Brain microvascular endothelial cell (primary cell): ENCODE measurements around the gene DHX35.

Experiments used
- DNase-seq: peaks from one replicate; pipeline ENCODE4 v3.0.0-alpha.2; 2020
- H3K27ac ChIP-seq: fragments of 250-450 bp; sonication (Bioruptor Pico); 2 replicates; pipeline ENCODE4 v1.5.1; 2020; ENCODE audit warnings: mild to moderate bottlenecking, moderate library complexity
- H3K27me3 ChIP-seq: fragments of 250-450 bp; sonication (Bioruptor Pico); replicated peaks from 2 replicates; pipeline ENCODE4 v1.5.1; 2020; ENCODE audit warnings: mild to moderate bottlenecking
- H3K36me3 ChIP-seq: fragments of 250-450 bp; sonication (Bioruptor Pico); replicated peaks from 2 replicates; pipeline ENCODE4 v1.5.1; 2020; ENCODE audit warnings: mild to moderate bottlenecking
- H3K4me3 ChIP-seq: 2 replicates; pipeline ENCODE4 v1.5.1; 2011; ENCODE audit warnings: low read depth, mild to moderate bottlenecking, control low read depth, low read length, moderate library complexity
- in situ Hi-C: cut with HindIII; loops from 2 replicates; pipeline ENCODE4 v1.10.0; 2017; ENCODE audit warnings: low sequenced_read_pairs, low pct_ligation_motif_present
- TF ChIP-seq, protein P1 (sequence below): IDR thresholded peaks from 2 replicates; pipeline ENCODE4 v1.5.1; 2011; ENCODE audit warnings: low read depth, mild to moderate bottlenecking, moderate library complexity, low read length, control low read depth, inconsistent platforms; ENCODE audit errors: missing control alignments

DHX35 gene

DNA sequence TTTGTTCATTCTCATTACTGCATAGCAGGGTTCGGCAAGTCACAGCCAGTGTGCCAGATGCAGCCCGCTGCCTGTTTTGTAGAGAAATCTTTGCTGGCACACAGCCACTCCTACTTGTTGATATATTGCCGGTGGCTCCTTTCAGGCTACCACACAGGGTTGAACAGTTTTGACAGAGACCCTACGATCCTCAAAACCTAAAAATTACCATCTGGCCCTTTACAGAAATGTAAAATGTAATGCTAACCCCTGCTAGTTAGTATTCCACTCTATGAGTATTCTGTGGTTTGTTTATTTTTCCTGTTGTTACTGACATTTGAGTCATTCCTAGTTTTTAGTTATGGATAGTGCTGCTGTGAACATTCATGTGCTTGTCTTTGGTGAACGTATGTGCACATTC is 11.5 kb downstream of the DHX35 start:
- Histone ChIP-seq H3K4me3 (no peak overlapping the region), H3K27ac (peak overlapping the region; percentile 6), H3K36me3 (no peaks in the 10 kb centered on the region), H3K27me3 (no peaks in the 10 kb centered on the region)
- in situ Hi-C loops: no loop called here
- DNase-seq: peak; percentile 21
- TF ChIP-seq, protein P1, sequence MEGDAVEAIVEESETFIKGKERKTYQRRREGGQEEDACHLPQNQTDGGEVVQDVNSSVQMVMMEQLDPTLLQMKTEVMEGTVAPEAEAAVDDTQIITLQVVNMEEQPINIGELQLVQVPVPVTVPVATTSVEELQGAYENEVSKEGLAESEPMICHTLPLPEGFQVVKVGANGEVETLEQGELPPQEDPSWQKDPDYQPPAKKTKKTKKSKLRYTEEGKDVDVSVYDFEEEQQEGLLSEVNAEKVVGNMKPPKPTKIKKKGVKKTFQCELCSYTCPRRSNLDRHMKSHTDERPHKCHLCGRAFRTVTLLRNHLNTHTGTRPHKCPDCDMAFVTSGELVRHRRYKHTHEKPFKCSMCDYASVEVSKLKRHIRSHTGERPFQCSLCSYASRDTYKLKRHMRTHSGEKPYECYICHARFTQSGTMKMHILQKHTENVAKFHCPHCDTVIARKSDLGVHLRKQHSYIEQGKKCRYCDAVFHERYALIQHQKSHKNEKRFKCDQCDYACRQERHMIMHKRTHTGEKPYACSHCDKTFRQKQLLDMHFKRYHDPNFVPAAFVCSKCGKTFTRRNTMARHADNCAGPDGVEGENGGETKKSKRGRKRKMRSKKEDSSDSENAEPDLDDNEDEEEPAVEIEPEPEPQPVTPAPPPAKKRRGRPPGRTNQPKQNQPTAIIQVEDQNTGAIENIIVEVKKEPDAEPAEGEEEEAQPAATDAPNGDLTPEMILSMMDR: no peak

- DNase-seq: no peak
- Histone ChIP-seq H3K4me3 (no peak overlapping the region), H3K27ac (no peak overlapping the region), H3K36me3 (no peaks in the 10 kb centered on the region), H3K27me3 (no peaks in the 10 kb centered on the region)
- TF ChIP-seq, protein P1: no peak
- in situ Hi-C loops: no loop called here
These were observed 13.5 kb downstream of the DHX35 start for GRCh38 chr20:38975539-38976120.

DNA sequence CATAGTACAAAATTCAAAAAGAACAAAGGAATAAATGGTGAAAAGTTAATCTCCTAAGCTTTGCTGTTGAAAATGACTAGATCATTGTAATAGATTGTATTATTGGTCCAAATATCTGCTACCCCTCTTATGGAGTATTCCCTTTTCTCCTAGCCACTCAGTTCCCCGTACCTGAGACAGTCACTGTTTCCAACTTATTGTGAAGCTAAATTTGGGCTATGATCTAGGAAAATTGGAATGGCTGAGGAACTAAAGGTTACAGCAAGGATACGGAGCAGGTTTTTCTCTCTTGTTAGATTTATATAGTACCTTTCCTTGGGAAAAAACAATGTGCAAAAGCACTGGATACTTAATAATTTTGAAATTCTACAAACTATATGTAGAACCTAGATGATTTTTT is 17.3 kb downstream of the DHX35 start:
- H3K4me3 ChIP-seq: no peak overlapping the region
- TF ChIP-seq, protein P1: no peak
- DNase-seq: no peak
- H3K36me3 ChIP-seq: no peaks in the 10 kb centered on the region
- no peak overlapping the region for H3K27ac ChIP-seq
- in situ Hi-C loops: no loop called here
- no peaks in the 10 kb centered on the region for H3K27me3 ChIP-seq

DNA sequence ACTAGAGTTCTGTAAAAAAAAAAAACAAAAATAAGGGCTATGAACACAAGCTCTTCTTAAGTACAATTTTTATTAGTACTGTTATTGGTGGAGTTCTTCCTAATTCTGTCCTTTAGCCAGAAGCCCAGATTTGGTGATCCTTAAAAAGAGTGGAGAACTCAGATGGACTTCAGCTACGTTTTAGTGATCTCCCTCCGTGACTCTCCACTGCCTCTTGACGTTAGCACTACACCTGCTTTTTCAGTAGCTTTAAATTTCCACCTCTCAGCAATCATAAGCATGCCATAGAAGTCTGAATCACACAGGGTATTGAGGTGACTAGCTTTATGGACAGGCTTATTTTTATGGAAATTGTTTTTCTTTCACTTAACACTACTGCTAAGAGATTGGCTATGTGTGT is 17.7 kb downstream of the DHX35 start:
- H3K27ac ChIP-seq: no peak overlapping the region
- no peak overlapping the region for H3K4me3 ChIP-seq
- DNase-seq: no peak
- no peaks in the 10 kb centered on the region for H3K36me3 ChIP-seq
- TF ChIP-seq, protein P1: no peak
- H3K27me3 ChIP-seq: no peaks in the 10 kb centered on the region
- in situ Hi-C loops: no loop called here

DNA sequence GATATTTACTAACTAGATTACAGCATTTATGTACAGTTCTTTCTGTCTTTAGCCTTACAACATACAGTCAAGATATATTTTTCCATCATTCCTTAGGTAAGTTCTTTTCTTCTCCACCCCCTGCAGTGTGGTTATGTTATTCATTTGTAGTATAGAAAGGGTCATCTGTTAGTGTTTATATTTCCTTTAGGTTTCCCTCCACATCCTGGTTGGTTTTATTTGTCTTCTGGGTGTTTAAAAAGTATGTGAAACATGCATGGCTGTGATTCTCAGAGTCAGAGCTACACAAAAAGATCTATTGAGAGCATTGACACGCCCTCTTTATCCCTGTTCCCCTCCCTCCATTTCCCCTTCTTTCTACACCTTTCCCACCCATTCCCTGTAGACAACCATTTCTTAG is 20.1 kb downstream of the DHX35 start:
- Histone ChIP-seq H3K36me3 (no peaks in the 10 kb centered on the region), H3K4me3 (no peak overlapping the region), H3K27ac (no peak overlapping the region), H3K27me3 (no peaks in the 10 kb centered on the region)
- in situ Hi-C loops: no loop called here
- TF ChIP-seq, protein P1: no peak
- DNase-seq: no peak

DNA sequence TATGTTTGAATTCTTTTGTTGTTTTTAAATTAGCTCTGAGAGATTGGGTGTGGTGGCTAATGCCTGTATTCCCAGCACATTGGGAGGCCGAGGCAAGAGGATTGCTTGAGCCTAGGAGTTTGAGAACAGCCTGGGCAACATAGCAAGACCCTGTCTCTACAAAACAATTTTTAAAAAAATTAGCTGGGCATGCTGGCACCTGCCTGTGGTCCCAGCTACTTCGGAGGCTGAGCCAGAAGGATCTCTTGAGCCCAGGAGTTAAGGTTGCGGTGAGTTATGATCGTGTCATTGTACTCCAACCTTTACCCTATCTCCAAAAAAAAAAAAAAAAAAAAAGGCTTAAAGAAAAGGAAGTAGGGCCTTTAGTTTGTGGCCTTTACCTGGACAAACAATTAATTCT is 22.9 kb downstream of the DHX35 start:
- TF ChIP-seq, protein P1: no peak
- Histone ChIP-seq H3K36me3 (peaks cover under 1% of the 10 kb centered on the region), H3K27ac (no peak overlapping the region), H3K27me3 (no peaks in the 10 kb centered on the region), H3K4me3 (no peak overlapping the region)
- no peak for DNase-seq
- in situ Hi-C loops: no loop called here
